KG1 (cell line): ENCODE data around the gene SPIN1.

Experiments
- DNase-seq: peaks from one replicate; lab custom pipeline; 2025; lab: John Stamatoyannopoulos, UW

Gene SPIN1

DNA sequence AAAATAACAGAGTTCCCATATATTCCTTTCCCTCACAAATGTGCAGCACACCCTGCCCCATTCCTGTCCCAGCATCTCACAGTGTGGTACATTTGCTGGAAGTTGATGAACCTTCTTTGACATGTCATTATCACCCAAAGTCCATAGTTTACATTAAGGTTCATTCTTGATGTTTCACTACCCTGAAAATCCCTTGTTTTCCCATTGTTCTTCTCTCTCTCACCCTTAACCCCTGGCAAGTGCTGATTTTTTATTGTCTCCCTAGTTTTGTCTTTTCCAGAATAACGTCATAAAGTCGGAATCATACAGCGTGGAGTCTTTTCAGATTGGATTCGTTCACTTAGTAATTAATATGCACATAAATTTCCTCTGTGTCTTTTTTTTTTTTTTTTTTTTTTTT is 48.1 kb downstream of the SPIN1 start:
- no peak for DNase-seq

DNA sequence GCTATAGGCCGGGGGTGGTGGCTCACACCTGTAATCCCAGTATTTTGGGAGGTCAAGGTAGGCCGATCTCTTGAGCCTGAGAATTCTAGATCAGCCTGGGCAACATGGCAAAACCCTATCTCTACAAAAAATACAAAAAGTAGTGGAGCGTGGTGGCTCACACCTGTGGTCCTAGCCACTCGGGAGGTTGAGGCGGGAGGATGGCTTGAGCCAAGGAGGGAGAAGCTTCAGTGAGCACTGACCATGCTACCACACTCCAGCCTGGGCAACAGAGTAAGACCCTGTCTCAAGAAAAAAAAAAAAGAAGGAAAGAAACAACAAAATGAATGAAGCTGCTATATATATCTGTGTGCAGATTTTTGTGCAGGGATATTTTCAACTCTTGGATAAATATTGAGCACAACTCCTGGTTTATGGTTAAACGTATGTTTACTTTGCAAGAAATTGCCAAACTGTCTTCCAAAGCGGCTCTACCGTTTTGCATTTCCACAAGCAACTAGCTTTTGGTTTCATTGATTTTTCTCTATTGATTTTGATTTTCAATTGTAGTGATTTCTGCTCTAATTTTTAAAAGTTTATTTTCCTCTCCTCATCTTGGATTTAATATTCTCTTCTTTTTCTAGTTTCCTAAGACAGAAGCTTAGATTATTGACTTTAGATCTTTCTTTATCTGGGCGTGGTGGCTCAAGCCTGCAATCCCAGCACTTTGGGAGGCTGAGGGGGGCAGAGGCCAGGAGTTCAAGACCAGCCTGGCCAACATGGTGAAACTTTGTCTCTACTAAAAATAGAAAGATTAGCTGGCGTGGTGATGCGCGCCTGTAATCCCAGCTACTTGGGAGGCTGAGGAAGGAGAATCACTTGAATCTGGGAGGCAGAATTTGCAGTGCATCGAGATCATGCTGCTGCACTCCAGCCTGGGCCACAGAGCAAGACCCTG is 49.2 kb downstream of the SPIN1 start:
- no peak for DNase-seq

DNA sequence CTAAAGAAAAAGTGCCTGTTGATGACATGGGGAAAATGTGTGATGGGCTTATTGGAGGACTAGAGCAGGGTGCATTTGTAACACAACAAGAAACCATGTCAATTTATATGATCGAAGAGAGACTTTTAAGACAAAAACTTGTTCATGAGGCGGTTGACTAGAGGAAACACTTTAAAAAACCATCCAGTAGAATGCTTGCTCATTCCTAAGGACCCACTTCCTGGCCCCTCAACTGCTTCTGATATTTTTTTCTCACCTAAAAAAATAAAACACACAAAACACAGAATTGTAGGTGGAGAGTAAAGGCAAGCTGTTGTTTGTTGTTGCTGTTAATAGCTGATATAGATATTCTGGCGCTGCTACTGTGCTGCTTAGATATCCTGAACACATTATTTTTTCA is 50.6 kb downstream of the SPIN1 start:
- DNase-seq = no peak

DNA sequence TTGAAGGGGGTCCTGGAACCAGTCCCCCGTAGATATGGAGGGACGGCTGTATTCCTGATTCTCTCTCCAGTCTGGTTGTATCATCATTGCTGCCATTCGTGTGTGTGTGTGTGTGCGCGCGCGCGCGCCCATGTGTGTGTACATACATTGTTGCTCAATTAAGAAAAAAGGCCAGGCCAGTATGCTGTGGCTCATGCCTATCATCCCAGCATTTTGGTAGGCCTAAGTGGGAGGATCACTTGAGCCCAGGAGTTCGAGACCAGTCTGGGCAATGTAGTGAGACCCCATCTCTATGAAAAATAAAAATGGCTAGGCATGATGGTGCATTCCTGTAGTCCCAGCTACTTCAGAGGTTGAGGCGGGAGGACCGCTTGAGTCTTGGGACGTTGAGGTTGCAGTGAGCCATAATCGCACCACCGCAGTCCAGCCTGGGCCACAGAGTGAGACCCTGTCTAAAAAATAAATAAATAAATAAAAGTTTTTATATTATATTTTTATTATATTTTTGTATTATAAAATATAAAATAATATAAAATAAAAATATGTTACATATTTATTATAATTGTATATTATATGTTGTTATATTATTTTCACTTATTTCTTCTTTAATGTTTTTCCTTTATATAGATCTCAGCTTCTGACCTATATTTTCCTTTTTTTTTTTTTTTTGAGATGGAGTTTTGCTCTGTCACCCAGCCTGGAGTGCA is 53.2 kb downstream of the SPIN1 start:
- no peak for DNase-seq

DNA sequence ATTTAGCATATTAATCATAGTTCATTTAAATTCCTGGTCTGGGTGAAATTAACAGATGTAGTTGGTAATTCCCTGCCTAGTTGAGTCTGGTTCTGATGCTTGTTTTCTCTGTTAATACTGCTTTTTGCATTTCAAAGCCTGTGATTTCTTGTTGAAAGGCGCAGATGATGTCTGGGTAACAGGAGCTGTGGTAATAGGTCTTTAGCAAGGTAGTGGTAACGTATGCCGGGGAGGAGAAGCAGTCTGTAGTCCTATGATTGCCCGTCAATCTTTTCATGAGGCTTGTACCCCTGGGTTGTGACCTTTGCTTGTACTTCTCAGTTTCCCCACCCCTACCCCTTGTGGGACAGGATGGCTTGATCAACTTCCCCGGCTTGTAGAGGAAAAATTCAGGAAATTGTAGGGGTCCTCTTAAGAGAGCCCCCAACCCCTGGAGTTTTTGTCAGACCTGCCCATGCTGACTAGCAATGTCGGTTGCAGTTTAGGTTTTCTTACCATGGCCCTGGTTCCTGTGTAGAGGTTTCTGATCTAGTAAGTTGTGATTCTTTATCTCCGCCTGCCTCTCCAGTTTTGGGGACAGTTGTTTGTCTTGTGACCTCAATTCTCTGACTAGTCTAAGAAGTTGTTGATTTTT is 55.4 kb downstream of the SPIN1 start:
- no peak for DNase-seq

DNA sequence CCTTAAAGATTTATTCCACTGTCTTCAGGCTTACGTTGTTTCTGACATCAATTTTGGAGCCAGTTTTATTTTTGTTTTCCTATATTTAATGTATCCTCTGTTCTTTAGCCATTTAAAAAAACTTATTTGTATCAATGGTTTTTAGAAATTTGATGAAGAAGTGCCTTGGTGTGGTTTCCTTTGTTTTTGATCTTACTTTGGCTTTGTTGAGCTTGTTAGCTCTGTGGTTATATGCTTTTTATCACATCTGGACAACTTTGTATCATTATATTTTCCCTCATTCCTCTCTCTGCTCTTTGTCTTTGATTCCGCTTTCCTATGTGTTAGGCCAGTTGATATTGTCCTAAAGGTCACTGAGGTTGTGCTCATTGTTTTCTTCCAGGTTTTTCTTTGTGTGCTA is 58.5 kb downstream of the SPIN1 start:
- no peak for DNase-seq

DNA sequence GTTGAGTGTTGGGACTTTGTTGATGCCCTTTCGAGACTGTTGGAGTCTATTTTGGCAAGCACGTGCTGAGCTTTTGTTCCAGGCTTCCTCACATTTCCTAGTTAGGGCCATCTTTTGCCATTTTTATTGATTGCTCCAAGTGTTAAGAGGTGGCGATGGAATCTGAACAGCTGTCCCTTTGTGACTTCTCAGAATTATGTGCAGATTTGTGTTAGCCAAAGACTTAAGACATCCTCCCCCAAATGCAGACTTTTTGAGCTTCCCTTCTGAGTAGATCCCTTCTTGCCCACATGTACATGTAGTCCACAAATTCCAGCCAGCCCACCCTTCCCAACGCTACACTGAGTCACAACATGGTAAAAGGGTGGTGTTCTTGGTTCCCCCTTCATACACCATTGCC is 59.2 kb downstream of the SPIN1 start:
- no peak for DNase-seq

DNA sequence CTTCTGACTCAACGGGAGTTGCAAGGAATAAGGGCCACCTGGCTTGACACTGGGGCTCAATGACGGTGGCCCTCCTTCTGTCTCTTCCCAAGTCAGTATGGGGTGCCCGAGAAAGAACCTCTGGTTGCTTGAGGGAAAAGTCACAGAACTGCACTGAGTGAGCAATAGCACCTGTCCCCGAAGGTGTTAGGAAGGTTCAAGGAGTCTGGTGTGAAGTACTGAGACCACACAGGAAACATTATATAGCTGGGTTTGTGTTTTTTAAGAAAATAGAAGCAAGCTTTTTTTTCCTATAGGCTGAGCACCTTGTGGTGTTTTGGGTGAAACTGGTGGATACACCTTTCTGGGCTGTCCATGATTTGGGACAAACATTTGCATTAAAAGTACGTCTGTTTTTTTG is 62.9 kb downstream of the SPIN1 start:
- DNase-seq = no peak

DNA sequence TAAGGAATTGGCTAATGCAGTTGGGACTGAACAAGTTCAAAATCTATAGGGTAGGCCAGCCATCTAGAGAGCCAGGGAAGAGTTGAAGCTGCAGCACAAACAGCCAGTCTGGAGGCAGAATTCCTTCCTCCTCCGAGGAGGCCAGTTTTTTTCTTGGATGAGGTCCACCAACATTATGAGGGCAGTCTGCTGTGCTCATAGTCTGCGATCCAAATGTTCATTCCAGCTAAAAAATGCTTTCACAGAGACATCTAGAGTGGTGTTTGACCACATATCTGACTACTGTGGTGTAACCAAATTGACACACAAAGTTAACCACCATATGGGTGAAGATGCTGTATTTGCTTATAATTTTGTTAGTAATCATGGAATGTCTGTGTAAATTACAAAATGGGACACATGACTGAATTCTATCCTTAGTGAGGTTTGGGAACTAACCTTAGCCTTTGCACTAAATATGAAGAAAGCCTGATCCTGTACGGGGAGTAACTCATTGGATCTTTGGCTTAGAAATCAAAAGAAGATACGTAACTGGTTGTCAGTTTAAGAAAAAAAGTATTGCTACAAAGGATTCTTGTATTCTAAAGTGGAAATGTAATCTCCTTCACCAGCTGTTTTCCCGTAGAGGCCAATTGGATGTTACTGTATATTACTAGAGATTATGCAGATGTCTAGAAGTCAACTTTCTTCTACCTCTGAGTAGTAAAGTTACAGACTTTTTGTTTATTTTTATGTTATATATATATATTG is 70.6 kb downstream of the SPIN1 start:
- no peak for DNase-seq

DNA sequence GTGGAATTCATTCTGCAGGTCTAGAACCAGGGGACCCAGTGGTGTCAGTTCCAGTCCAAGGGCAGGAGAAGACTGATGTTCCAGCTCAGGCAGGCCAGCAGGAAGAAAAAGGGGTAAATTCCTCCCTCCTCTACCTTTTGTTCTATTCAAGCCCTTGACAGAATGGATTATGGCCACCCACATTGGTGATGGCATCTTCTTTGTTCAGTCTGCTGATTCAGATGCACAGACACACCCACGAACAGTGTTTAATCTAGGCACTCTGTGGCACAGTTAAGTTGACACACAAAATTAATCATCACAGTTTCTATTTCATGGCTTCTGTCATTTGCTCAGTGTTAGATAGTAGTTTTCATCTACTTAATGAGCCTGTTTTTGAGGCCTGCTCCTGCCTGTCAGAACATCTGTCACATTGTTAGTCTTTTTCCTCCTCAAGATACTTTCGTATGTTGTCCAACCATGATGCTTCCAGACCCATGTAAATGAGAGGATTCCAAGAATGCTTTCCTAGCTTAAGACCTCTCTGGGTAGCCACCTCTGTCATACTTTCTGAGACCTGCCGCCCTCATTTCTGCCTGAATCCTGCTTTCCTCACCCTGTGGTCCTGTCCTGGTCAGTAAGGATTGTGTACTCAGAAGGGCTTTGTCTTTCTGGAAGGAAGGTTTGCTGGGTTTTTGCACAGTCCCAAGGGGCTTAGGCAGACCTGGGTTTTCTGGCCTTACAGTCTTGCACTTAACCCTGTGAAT is 72.5 kb downstream of the SPIN1 start:
- no peak for DNase-seq

DNA sequence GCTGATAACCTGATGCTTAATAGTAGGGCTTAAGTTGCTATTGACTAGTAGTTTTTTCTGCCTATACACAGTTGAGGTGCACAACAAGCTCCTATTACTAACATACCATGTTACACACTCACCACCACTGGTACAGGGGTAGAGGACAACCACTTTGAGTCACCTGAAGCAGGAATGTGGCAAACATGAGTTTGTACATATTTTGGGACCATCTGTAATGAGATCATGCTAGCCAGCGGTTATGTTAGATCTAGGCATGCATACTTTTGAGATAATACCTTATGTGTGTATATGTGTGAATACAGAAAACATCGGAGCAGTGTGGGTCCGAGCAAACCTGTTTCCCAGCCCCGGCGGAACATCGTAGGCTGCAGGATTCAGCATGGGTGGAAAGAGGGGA is 73.9 kb downstream of the SPIN1 start:
- DNase-seq = no peak

DNA sequence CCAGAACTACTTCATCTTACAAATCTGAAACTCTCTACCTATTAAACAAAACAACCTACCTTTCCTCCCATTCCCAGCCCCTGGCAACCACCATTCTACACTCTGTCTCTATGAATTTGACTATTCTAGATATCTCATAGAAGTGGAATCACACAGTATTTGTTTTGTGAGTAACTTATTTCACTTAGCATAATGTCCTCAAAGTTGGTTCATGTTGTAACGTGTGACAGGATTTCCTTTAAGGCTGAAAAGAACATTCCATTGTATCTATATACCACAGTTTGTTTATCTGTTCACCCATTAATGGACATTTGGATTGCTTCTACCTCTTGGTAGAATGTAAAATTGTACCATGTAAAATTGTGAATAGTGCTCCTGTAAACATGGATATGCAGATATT is 76.6 kb downstream of the SPIN1 start:
- DNase-seq = no peak

DNA sequence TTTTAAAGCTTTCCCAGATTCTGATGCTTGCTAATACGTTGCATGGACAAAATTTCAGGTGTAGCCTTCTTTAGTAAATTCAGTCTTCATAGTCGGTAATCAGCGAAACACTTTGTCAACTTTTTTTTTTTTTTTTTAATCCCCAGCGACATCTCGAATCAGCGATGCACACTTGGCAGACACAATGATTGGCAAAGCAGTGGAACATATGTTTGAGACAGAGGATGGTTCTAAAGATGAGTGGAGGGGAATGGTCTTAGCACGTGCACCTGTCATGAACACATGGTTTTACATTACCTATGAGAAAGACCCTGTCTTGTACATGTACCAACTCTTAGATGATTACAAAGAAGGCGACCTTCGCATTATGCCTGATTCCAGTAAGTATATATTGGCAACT is 80.0 kb downstream of the SPIN1 start:
- DNase-seq = no peak

DNA sequence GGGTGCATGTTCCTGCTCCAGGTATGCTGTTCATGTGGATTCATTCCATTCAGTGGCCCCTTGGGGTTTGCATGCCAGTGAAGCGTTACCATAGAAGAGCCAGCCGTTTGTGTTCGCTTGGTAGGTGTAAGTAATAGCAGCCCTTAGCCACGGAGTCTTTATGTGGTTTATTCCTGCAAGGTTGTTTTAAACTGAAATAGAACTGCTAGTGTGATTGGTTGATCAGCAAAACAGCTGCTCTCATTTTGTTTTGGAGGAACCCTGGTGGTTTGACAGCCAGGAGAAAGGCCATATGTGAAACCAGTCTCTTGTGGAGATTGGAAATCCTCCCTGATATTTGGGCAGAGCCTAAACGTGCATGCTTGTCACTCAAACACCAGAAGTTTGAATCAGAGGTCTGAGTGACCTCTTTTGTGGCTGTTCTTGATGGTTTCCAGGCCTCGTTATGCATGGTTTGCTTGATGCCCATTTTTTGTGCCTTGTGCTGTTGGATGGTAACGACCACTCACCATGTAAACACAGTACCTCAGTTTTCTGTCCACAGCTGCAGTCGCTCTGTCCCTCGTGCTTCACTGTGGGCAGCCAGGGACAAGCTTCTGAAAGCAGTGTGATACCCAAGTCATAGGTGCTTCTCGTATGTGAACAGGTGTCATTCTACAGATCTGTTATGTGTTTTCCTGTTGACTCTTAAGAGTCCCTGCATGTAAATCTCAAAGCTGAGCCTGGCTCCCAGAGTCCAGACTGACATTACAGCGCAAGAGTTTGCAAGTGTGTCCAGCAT is 88.4 kb downstream of the SPIN1 start:
- no peak for DNase-seq

DNA sequence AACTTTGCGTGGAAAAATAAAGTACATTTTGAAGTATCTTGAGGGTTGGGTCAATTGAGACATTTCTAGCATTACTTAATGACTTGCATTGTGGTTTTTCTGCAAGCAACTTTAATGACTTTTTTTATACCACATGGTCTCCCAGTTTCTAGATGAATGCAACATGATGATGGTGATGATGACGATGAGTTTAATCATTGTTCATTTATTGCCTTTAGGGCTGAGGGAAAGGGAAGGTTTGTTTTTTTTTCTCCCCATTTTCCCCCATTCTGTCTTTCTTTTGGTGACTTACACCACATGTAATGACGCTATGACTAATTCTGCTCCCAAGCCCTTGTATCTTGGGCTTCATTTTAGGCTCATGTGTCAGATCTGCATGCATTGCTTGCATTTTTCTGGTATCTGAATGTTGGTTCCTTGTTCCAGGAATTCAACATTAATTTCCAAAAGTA is 89.1 kb downstream of the SPIN1 start:
- DNase-seq = no peak

DNA sequence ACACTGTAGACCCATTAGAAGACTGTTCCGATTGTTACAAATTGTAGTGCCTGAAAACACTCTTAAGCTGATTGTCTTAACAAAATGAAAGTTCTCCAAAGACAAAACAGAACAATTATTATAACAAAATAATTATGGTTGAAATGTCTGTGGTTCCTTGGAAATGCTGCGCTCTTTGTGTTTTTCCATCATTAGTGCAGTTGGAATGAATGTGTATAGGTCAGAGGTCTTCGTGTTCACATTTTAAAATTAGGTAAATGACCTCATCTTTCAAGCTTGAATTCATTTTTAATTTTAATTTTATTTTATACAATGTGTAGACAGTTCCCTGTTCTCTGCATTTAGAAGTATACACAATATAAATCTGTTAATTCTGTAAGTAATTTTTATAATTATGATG is 90.0 kb downstream of the SPIN1 start:
- no peak for DNase-seq

DNA sequence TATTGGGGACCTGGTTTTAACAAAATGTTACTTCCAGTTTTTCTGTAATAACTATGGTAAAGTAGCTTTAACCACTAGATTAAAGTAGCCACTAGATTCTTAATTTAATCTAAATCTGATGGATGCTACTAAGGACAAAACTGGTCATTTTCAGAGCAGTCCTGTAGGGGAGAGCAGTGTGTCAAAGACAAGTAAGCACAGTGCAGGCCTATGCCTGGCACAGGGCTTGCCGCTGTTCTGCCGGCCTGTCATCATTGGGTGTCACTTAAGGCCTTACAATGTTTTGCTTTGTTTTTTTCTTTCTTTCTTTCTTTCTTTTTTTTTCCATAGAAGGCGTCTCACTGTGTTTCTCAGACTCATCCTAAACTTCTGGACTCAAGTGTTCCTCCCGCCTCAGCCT is 93.7 kb downstream of the SPIN1 start:
- DNase-seq = no peak

DNA sequence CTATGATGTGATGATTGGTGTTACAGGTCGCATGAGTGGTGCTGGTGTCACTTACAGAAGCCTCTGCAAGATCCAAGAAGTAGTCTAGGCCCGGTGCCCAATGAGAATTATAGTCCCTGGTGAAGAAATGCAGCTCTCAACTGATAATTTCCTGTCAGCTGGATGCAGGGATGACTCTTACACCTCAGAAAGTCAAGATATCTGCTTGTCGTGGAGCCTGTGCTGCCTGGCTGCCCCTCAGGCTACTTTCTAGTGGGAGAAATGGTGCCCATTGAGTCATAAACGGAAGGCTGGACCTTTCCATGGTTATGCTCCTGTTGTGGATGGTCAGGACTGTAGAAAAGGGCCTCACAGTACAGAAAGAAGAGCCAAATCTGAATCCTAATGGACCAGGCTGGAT is 99.9 kb downstream of the SPIN1 start:
- DNase-seq = no peak

DNA sequence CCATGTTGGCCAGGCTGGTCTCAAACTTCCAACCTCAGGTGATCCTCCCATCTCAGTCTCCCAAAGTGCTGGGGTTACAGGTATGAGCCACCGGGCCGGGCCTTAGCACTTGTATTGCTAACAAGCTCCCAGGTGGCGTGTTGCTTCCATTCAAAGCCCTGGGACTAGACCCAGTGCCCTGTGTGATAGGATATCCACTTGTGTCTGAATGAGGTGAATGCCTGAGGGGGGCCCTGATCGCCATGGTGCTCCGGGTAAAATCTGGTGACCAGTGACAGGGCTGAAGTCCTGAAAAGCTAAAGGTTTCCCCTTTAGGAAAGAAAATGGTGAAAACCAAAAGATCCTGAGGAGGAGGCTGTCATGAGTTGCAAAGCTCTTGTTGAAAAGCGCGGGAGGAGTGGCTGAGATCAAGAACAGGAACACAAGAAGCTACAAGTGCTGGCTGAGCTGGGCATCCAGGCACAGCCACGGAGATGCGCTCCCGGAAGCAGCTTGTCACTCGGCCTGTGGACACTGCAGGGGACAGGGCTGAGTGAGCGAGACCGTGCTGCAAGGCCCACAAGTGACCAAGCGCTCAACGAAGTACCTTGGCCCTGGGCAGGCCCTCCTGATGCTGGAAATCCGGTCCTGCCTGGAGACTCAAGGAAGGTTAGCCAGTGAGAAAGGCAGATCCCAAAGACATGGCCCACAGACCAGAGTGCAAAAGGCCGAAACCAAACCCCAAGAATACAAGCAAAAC is 106.9 kb downstream of the SPIN1 start:
- DNase-seq = no peak

DNA sequence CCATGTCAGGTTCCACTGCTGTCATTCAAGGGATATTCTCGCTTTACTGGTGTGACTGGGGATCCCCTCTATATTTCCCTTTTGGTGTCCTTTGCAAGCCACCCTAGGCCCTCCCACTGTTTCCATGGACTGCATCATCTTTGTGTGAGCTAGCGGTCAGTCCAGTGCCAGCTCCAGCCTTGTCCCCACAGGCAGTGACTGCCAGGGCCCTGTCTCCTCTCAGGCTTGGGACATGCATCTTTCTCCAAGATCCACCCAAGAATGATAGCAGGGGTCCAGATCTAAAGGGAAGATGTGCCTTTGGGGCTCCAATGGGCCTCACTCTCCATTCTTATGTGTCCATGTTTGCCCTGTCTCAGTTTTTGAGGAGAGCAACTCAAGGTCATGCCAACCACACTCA is 109.0 kb downstream of the SPIN1 start:
- DNase-seq = no peak
